ENCODE measurements around the gene GOLGA6L6.
"Not testable (repeated sequence)": the region's sequence is repeated elsewhere in the genome, so short reads cannot be mapped to it uniquely, and the experiment has no call there.

The GOLGA6L6 gene

GRCh38 chr15:20541700-20542099 lies at the start of gene GOLGA6L6:
GOLGA6L6 (minus strand) TSS chr15:20541800; CDS start chr15:20541709, 91 bp downstream.
- DNase-seq, result not testable (repeated sequence)

GRCh38 chr15:20590069-20590468 lies 48.5 kb upstream of the GOLGA6L6 start:
- not testable (repeated sequence) for DNase-seq

- not testable (repeated sequence) for DNase-seq
Observed at GRCh38 chr15:20586821-20587220, 45.2 kb upstream of the GOLGA6L6 start.

GRCh38 chr15:20582726-20583115 lies 41.1 kb upstream of the GOLGA6L6 start:
- DNase-seq, result not testable (repeated sequence)

GRCh38 chr15:20582109-20582725 lies 40.6 kb upstream of the GOLGA6L6 start:
- not testable (repeated sequence) for DNase-seq

- not testable (repeated sequence) for DNase-seq
Observed at GRCh38 chr15:20581261-20582108, 39.9 kb upstream of the GOLGA6L6 start.

- DNase-seq, result not testable (repeated sequence)
Observed at GRCh38 chr15:20579662-20580061, 38.1 kb upstream of the GOLGA6L6 start.

GRCh38 chr15:20551289-20551688 lies 9.7 kb upstream of the GOLGA6L6 start:
- DNase-seq, result not testable (repeated sequence)

GRCh38 chr15:20505926-20506658 lies 35.5 kb downstream of the GOLGA6L6 start:
- DNase-seq, result not testable (repeated sequence)

GRCh38 chr15:20502839-20503238 lies 38.8 kb downstream of the GOLGA6L6 start:
- DNase-seq, result not testable (repeated sequence)

GRCh38 chr15:20501512-20502222 lies 39.9 kb downstream of the GOLGA6L6 start:
- DNase-seq, result not testable (repeated sequence)

- not testable (repeated sequence) for DNase-seq
Observed at GRCh38 chr15:20497781-20498180, 43.8 kb downstream of the GOLGA6L6 start.

GRCh38 chr15:20493035-20493434 lies 48.6 kb downstream of the GOLGA6L6 start:
- DNase-seq, result not testable (repeated sequence)

- not testable (repeated sequence) for DNase-seq
Observed at GRCh38 chr15:20492598-20492997, 49.0 kb downstream of the GOLGA6L6 start.

GRCh38 chr15:20489320-20489719 lies 52.3 kb downstream of the GOLGA6L6 start:
- DNase-seq, result not testable (repeated sequence)
